Measurements from ENCODE around the gene POU4F2.
"Not testable (repeated sequence)": the region's sequence is repeated elsewhere in the genome, so short reads cannot be mapped to it uniquely, and the experiment has no call there.

The POU4F2 gene

DNA sequence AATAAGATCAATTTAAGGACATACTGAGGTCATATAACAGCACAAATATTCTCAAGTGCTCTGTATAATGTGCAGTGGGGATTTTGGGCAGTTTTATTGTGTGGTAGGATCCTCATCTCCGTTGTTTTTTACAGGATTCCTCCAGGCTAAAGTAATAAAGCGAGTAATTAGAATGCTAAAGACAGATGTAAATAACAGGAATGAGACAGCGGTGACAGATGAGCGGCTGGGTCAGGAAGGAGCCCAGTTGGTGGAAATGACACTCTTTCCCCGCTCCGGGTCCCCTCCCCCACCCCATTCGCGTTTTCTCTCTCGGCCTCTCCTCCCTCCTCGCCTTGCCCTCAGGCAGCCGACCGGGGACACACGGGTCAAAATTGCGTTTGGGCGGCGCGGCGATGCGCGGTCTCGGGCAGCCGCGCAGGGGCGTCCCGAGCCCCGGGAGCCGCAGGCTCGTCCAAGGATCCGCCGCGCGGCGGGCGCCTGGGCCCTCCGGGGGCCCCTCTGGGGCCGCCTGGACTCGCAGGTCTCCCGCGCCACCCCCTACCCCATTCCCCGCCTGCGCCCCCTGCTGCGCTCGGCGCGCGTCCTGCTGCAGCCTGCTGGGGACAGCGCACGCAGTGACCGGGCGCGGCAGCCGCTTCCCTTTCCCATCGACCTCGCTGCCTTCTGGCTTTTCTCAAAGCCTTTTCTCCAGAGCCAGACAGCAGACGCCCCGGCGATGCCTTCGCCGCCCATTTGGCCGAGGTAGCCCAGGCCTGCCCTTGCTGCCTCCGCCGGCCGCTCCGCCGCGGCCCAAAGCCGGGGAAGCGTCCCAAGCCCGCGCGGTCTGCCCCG, 16.2 kb downstream of the POU4F2 start:
- no peak overlapping the region for H2AFZ ChIP-seq (ENCODE audit: low read depth, low read length)
- no peaks in the 10 kb centered on the region for H3K79me2 ChIP-seq (ENCODE audit: low read length)
- no peak overlapping the region for H3K9ac ChIP-seq (ENCODE audit: low read length)
- H3K27ac ChIP-seq (ENCODE audit: low read length) = no peak overlapping the region
- H3K4me3 ChIP-seq (ENCODE audit: low read length) = no peak overlapping the region
- TF ChIP-seq, protein P1, sequence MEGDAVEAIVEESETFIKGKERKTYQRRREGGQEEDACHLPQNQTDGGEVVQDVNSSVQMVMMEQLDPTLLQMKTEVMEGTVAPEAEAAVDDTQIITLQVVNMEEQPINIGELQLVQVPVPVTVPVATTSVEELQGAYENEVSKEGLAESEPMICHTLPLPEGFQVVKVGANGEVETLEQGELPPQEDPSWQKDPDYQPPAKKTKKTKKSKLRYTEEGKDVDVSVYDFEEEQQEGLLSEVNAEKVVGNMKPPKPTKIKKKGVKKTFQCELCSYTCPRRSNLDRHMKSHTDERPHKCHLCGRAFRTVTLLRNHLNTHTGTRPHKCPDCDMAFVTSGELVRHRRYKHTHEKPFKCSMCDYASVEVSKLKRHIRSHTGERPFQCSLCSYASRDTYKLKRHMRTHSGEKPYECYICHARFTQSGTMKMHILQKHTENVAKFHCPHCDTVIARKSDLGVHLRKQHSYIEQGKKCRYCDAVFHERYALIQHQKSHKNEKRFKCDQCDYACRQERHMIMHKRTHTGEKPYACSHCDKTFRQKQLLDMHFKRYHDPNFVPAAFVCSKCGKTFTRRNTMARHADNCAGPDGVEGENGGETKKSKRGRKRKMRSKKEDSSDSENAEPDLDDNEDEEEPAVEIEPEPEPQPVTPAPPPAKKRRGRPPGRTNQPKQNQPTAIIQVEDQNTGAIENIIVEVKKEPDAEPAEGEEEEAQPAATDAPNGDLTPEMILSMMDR (IDR thresholded peaks at IDR 0.05; ENCODE audit: low read depth, low read length) = no peak
- no peak for TF ChIP-seq EZH2phosphoT487 (IDR thresholded peaks at IDR 0.05; ENCODE audit: low read depth)
- H4K20me1 ChIP-seq (ENCODE audit: insufficient read depth, low read length) = no peaks in the 10 kb centered on the region
- no peaks in the 10 kb centered on the region for H3K9me3 ChIP-seq (ENCODE audit: insufficient read depth, low read length)
- no peak overlapping the region for H3K4me2 ChIP-seq (ENCODE audit: low read length)
- H3K36me3 ChIP-seq (replicated peaks; ENCODE audit: low read depth, low read length) = no peaks in the 10 kb centered on the region
- H3K27me3 ChIP-seq (ENCODE audit: low read depth, low read length) = peaks cover 17% of the 10 kb centered on the region
- no peaks in the 10 kb centered on the region for H3K4me1 ChIP-seq (ENCODE audit: low read length)

DNA sequence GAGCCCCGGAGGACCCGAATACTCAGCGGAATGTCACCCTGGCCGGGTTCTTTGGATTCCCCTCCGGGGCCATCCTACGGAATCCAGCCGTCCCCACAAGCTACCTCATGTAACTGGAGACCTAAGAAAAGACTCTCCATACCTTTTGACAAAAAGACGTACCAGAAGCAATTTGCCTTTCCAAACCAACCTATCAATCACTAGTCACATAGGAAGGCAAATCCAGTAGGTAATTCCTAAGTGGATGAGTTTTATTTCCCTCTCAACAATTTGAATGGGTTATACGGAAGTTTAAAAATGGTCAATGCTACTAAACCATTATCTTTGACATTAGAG, 16.8 kb downstream of the POU4F2 start:
- no peak overlapping the region for H2AFZ ChIP-seq (ENCODE audit: low read depth, low read length)
- TF ChIP-seq, protein P1 (IDR thresholded peaks at IDR 0.05; ENCODE audit: low read depth, low read length) = no peak
- TF ChIP-seq EZH2phosphoT487 (IDR thresholded peaks at IDR 0.05; ENCODE audit: low read depth) = no peak
- H3K9me3 ChIP-seq (ENCODE audit: insufficient read depth, low read length) = no peaks in the 10 kb centered on the region
- H3K4me1 ChIP-seq (ENCODE audit: low read length) = no peaks in the 10 kb centered on the region
- no peak overlapping the region for H3K27ac ChIP-seq (ENCODE audit: low read length)
- no peak overlapping the region for H3K4me3 ChIP-seq (ENCODE audit: low read length)
- peaks cover 17% of the 10 kb centered on the region for H3K27me3 ChIP-seq (ENCODE audit: low read depth, low read length)
- H3K36me3 ChIP-seq (replicated peaks; ENCODE audit: low read depth, low read length) = no peaks in the 10 kb centered on the region
- H3K9ac ChIP-seq (ENCODE audit: low read length) = no peak overlapping the region
- no peaks in the 10 kb centered on the region for H4K20me1 ChIP-seq (ENCODE audit: insufficient read depth, low read length)
- no peaks in the 10 kb centered on the region for H3K79me2 ChIP-seq (ENCODE audit: low read length)
- no peak overlapping the region for H3K4me2 ChIP-seq (ENCODE audit: low read length)

DNA sequence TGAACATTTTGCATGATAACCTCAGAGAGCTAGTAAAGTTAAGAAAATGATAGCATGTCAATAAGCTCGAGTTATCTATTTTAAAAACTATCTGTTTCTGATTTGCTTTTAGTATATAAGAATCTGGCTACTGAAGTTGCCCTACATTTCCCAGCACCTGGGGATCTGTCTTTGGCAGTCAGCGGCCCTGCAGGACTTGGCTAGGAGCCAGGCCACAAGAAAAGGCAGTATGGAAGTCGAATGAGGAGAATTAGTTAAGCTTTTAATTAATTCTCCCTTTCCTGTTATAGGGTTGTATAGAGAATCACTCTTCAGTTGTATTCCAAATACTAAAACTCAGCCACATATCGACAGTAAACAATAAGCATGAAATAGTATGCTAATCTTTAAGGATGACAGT, 22.7 kb downstream of the POU4F2 start:
- no peaks in the 10 kb centered on the region for H3K79me2 ChIP-seq (ENCODE audit: low read length)
- no peaks in the 10 kb centered on the region for H3K9me3 ChIP-seq (ENCODE audit: insufficient read depth, low read length)

DNA sequence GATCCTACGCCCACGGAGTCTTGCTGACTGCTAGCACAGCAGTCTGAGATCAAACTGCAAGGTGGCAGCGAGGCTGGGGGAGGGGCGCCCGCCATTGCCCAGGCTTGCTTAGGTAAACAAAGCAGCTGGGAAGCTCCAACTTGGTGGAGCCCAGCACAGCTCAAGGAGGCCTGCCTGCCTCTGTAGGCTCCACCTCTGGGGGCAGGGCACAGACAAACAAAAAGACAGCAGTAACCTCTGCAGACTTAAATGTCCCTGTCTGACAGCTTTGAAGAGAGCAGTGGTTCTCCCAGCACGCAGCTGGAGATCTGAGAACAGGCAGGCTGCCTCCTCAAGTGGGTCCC, 25.2 kb downstream of the POU4F2 start:
- H2AFZ ChIP-seq (ENCODE audit: low read depth, low read length); H3K9ac ChIP-seq (ENCODE audit: low read length); H3K4me2 ChIP-seq (ENCODE audit: low read length); H3K27me3 ChIP-seq (ENCODE audit: low read depth, low read length); H3K4me1 ChIP-seq (ENCODE audit: low read length); H3K4me3 ChIP-seq (ENCODE audit: low read length); H4K20me1 ChIP-seq (ENCODE audit: insufficient read depth, low read length); H3K79me2 ChIP-seq (ENCODE audit: low read length); H3K27ac ChIP-seq (ENCODE audit: low read length); H3K9me3 ChIP-seq (ENCODE audit: insufficient read depth, low read length); H3K36me3 ChIP-seq (replicated peaks; ENCODE audit: low read depth, low read length): not testable (repeated sequence)

More for the DNA sequence above, 22.7 kb downstream of the POU4F2 start:
- Histone ChIP-seq H3K4me3 (ENCODE audit: low read length) (no peak overlapping the region), H3K4me1 (ENCODE audit: low read length) (no peaks in the 10 kb centered on the region), H3K27ac (ENCODE audit: low read length) (no peak overlapping the region), H3K4me2 (ENCODE audit: low read length) (no peak overlapping the region), H2AFZ (ENCODE audit: low read depth, low read length) (no peak overlapping the region), H3K9ac (ENCODE audit: low read length) (no peak overlapping the region), H3K36me3 (replicated peaks; ENCODE audit: low read depth, low read length) (no peaks in the 10 kb centered on the region), H3K27me3 (ENCODE audit: low read depth, low read length) (no peaks in the 10 kb centered on the region), H4K20me1 (ENCODE audit: insufficient read depth, low read length) (no peaks in the 10 kb centered on the region)
- TF ChIP-seq, protein P1 (IDR thresholded peaks at IDR 0.05; ENCODE audit: low read depth, low read length) = no peak
- no peak for TF ChIP-seq EZH2phosphoT487 (IDR thresholded peaks at IDR 0.05; ENCODE audit: low read depth)
